ENCODE data around the gene AP1G2. TPM values are rescaled to one million over a fixed set of nuclear protein-coding genes. Genes with fewer than 3 reads are reported as not detected.

The AP1G2 gene
- total RNA-seq, 4 donors from 2014 or later, result 15.9 to 30.2 (median 20.0) TPM

- DNase-seq (ENCODE audit: extremely low spot score), result no peak
- 7% methylated on average over 18 of the region's 24 CpGs for WGBS
- TF ChIP-seq EP300 (IDR thresholded peaks at IDR 0.05), result no peak
- TF ChIP-seq CTCF (IDR thresholded peaks at IDR 0.05), result no peak
- no peak for TF ChIP-seq POLR2A (IDR thresholded peaks at IDR 0.05; ENCODE audit: low read depth)
- TF ChIP-seq POLR2AphosphoS5 (IDR thresholded peaks at IDR 0.05), result no peak
- H3K27ac ChIP-seq (replicated peaks in 1 of 4), result no peak overlapping the region
- intact Hi-C loops (cut with DNase I), result no loop called here
- H3K9me3 ChIP-seq, result no peaks in the 10 kb centered on the region
- H3K4me1 ChIP-seq, result peaks cover 7 to 35% (median 34%) of the 10 kb centered on the region in 4 donors
- peaks cover 8 to 92% (median 36%) of the 10 kb centered on the region in 4 donors for H3K27me3 ChIP-seq
- H3K4me3 ChIP-seq, result peak overlapping the region; percentile 35 to 50 (median 42)
- no peaks in the 10 kb centered on the region for H3K36me3 ChIP-seq
Measured at GRCh38 chr14:23577710-23578392, 10.3 kb upstream of the AP1G2 start.

- no peaks in the 10 kb centered on the region for H3K36me3 ChIP-seq
- peaks cover 7 to 35% (median 34%) of the 10 kb centered on the region in 4 donors for H3K4me1 ChIP-seq
- TF ChIP-seq CTCF (IDR thresholded peaks at IDR 0.05), result no peak
- H3K27me3 ChIP-seq, result peaks cover 8 to 90% (median 36%) of the 10 kb centered on the region in 4 donors
- intact Hi-C loops (cut with DNase I), result no loop called here
- no peaks in the 10 kb centered on the region for H3K9me3 ChIP-seq
- H3K4me3 ChIP-seq, result peak overlapping the region; percentile 35 to 50 (median 42)
- WGBS, result 10% methylated on average over 16 of the region's 67 CpGs
- no peak overlapping the region for H3K27ac ChIP-seq (replicated peaks in 1 of 4)
- no peak for DNase-seq (ENCODE audit: extremely low spot score)
Measured at GRCh38 chr14:23577004-23577681, 9.6 kb upstream of the AP1G2 start.

GRCh38 chr14:23573384-23574015 lies 5.9 kb upstream of the AP1G2 start:
- 75% methylated on average over 5 of the region's 5 CpGs for WGBS
- intact Hi-C loops (cut with DNase I), result no loop called here
- Histone ChIP-seq H3K9me3 (no peaks in the 10 kb centered on the region), H3K4me3 (no peak overlapping the region), H3K36me3 (no peaks in the 10 kb centered on the region), H3K27ac (replicated peaks in 1 of 4) (no peak overlapping the region), H3K27me3 (peaks cover 8 to 74% (median 33%) of the 10 kb centered on the region in 4 donors), H3K4me1 (peaks cover 7 to 34% (median 28%) of the 10 kb centered on the region in 4 donors)
- no peak for DNase-seq (ENCODE audit: extremely low spot score)
- TF ChIP-seq POLR2AphosphoS5 (IDR thresholded peaks at IDR 0.05), result no peak
- no peak for TF ChIP-seq CTCF (IDR thresholded peaks at IDR 0.05)

GRCh38 chr14:23572836-23573235 lies 5.2 kb upstream of the AP1G2 start:
- TF ChIP-seq CTCF (IDR thresholded peaks at IDR 0.05) (no peak), POLR2AphosphoS5 (IDR thresholded peaks at IDR 0.05) (peak in 1 of 2 donors; percentile 9)
- peaks cover 8 to 67% (median 28%) of the 10 kb centered on the region in 4 donors for H3K27me3 ChIP-seq
- peaks cover 10 to 34% (median 27%) of the 10 kb centered on the region in 4 donors for H3K4me1 ChIP-seq
- H3K27ac ChIP-seq (replicated peaks in 1 of 4), result no peak overlapping the region
- H3K4me3 ChIP-seq, result no peak overlapping the region
- WGBS, result 62% methylated on average over 4 of the region's 4 CpGs
- H3K36me3 ChIP-seq, result no peaks in the 10 kb centered on the region
- no peaks in the 10 kb centered on the region for H3K9me3 ChIP-seq
- intact Hi-C loops (cut with DNase I), result no loop called here
- DNase-seq (ENCODE audit: extremely low spot score), result no peak

Measured in esophagus muscularis mucosa (tissue), 4 donors.